ENCODE measurements around the gene FARS2.
A peak's percentile ranks its signal among the peaks of the same experiment; 100 is the strongest.

FARS2 gene

DNA sequence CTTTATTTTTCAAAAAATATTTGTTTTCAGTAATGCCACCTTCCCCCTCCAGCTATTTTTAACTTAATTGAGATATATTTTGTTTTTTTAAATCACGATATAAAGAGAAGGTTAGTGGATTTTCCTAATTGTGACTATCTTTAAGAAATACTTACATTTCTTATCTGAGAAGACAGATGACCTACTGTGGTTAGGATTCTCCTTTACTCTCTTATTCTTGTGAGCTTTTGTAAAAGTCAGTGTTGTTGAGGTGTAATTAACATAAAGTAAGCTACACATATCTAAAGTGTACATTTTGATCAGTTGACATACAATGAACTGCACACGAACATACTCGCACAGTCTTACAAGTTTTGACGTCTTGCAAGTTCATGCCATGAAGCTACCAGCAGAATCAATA is 144.7 kb downstream of the FARS2 start (continued):
- TF ChIP-seq, protein P1, sequence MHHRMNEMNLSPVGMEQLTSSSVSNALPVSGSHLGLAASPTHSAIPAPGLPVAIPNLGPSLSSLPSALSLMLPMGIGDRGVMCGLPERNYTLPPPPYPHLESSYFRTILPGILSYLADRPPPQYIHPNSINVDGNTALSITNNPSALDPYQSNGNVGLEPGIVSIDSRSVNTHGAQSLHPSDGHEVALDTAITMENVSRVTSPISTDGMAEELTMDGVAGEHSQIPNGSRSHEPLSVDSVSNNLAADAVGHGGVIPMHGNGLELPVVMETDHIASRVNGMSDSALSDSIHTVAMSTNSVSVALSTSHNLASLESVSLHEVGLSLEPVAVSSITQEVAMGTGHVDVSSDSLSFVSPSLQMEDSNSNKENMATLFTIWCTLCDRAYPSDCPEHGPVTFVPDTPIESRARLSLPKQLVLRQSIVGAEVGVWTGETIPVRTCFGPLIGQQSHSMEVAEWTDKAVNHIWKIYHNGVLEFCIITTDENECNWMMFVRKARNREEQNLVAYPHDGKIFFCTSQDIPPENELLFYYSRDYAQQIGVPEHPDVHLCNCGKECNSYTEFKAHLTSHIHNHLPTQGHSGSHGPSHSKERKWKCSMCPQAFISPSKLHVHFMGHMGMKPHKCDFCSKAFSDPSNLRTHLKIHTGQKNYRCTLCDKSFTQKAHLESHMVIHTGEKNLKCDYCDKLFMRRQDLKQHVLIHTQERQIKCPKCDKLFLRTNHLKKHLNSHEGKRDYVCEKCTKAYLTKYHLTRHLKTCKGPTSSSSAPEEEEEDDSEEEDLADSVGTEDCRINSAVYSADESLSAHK (tag by site-specific recombination; IDR thresholded peaks at IDR 0.05): no peak
- TF ChIP-seq ZNF157 (tag by site-specific recombination; IDR thresholded peaks at IDR 0.05): no peak

DNA sequence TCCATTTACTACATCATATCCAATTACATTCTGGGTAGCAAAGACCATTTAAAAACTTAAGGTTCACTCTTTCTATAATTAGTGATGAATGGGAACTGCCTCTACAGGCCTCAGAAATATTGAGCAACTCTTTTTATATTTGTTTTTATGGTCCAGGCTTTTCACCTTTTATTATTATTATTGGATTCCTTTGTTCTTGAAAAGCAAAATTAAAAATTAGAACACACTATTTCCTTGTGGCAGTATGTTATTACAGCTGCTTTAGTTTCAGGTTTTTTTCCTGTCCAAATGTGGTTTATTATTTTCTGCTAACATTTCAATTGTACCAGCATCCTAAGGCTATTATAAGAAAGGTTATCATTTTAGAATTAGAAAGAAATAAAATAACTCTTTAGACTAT is 150.1 kb downstream of the FARS2 start:
- POLR2A ChIA-PET: no interaction called here
- Histone ChIP-seq H3K9me3 (ENCODE audit: control insufficient read depth, insufficient read depth, low read depth, low read length) (no peaks in the 10 kb centered on the region), H3K4me3 (ENCODE audit: low read depth, low read length) (no peak overlapping the region), H3K4me1 (ENCODE audit: control insufficient read depth, insufficient read depth, low read length) (peaks cover 2% of the 10 kb centered on the region; the same call in 1 of the 2 replicates), H3K36me3 (ENCODE audit: control insufficient read depth in 2 of 2, insufficient read depth in 1 of 2, low read length in 2 of 2) (no peaks in the 10 kb centered on the region), H3K27ac (ENCODE audit: extremely low read depth, low read depth, low read length) (no peak overlapping the region)
- TF ChIP-seq ZNF175 (tag by site-specific recombination; IDR thresholded peaks at IDR 0.05): no peak
- TF ChIP-seq, protein P2, sequence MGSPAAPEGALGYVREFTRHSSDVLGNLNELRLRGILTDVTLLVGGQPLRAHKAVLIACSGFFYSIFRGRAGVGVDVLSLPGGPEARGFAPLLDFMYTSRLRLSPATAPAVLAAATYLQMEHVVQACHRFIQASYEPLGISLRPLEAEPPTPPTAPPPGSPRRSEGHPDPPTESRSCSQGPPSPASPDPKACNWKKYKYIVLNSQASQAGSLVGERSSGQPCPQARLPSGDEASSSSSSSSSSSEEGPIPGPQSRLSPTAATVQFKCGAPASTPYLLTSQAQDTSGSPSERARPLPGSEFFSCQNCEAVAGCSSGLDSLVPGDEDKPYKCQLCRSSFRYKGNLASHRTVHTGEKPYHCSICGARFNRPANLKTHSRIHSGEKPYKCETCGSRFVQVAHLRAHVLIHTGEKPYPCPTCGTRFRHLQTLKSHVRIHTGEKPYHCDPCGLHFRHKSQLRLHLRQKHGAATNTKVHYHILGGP (tag by site-specific recombination; IDR thresholded peaks at IDR 0.05): 0 out of 2 replicates have a peak, but pooled peaks have one; percentile 10
- TF ChIP-seq ZNF600 (tag by site-specific recombination; IDR thresholded peaks at IDR 0.05): no peak
- TF ChIP-seq ZNF830 (tag by site-specific recombination; IDR thresholded peaks at IDR 0.05; ENCODE audit: low read depth): no peak
- no peak for TF ChIP-seq ZNF664 (tag by site-specific recombination; IDR thresholded peaks at IDR 0.05)
- TF ChIP-seq, protein P3, sequence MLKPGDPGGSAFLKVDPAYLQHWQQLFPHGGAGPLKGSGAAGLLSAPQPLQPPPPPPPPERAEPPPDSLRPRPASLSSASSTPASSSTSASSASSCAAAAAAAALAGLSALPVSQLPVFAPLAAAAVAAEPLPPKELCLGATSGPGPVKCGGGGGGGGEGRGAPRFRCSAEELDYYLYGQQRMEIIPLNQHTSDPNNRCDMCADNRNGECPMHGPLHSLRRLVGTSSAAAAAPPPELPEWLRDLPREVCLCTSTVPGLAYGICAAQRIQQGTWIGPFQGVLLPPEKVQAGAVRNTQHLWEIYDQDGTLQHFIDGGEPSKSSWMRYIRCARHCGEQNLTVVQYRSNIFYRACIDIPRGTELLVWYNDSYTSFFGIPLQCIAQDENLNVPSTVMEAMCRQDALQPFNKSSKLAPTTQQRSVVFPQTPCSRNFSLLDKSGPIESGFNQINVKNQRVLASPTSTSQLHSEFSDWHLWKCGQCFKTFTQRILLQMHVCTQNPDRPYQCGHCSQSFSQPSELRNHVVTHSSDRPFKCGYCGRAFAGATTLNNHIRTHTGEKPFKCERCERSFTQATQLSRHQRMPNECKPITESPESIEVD (tag by site-specific recombination; IDR thresholded peaks at IDR 0.05): peak; percentile 61
- peak; percentile 45; the same call in 1 of the 2 replicates for TF ChIP-seq OSR2 (tag by site-specific recombination; IDR thresholded peaks at IDR 0.05)
- no peak for TF ChIP-seq BCL11B (tag by site-specific recombination; IDR thresholded peaks at IDR 0.05; ENCODE audit: low read depth)
- no peak for TF ChIP-seq ZNF23 (tag by site-specific recombination; IDR thresholded peaks at IDR 0.05; ENCODE audit: borderline replicate concordance)
- TF ChIP-seq, protein P4, sequence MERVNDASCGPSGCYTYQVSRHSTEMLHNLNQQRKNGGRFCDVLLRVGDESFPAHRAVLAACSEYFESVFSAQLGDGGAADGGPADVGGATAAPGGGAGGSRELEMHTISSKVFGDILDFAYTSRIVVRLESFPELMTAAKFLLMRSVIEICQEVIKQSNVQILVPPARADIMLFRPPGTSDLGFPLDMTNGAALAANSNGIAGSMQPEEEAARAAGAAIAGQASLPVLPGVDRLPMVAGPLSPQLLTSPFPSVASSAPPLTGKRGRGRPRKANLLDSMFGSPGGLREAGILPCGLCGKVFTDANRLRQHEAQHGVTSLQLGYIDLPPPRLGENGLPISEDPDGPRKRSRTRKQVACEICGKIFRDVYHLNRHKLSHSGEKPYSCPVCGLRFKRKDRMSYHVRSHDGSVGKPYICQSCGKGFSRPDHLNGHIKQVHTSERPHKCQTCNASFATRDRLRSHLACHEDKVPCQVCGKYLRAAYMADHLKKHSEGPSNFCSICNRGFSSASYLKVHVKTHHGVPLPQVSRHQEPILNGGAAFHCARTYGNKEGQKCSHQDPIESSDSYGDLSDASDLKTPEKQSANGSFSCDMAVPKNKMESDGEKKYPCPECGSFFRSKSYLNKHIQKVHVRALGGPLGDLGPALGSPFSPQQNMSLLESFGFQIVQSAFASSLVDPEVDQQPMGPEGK (tag by site-specific recombination; IDR thresholded peaks at IDR 0.05): no peak
- CTCF ChIA-PET: interaction anchor here (1.0 kb wide), 1 partner anchor 9 kb away, joined by 4 read pairs; no protein-coding TSS in a partner anchor

DNA sequence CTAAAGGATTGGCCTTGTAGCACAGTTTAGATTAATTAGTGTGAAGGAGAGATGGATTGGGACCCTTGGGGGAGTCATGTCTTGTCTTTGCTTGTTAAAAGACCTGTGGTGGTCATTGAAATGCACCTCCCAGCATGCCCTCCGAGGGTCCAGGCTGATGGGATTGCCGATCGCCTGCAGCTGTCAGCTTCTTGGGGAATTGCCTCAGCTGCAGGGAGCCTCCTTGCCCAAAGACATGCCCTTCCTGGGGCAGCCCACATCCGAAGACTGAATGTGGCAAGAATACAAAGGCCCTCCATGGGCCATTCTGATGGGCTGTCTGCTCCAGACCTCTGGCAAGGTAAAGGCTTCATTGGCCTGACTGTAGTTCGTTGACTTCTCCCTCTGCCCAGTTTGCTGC is 150.7 kb downstream of the FARS2 start:
- H3K4me3 ChIP-seq (ENCODE audit: low read depth, low read length): no peak overlapping the region
- peaks cover 2% of the 10 kb centered on the region; the same call in 1 of the 2 replicates for H3K4me1 ChIP-seq (ENCODE audit: control insufficient read depth, insufficient read depth, low read length)
- no peak overlapping the region for H3K27ac ChIP-seq (ENCODE audit: extremely low read depth, low read depth, low read length)
- H3K36me3 ChIP-seq (ENCODE audit: control insufficient read depth in 2 of 2, insufficient read depth in 1 of 2, low read length in 2 of 2): no peaks in the 10 kb centered on the region
- H3K9me3 ChIP-seq (ENCODE audit: control insufficient read depth, insufficient read depth, low read depth, low read length): no peaks in the 10 kb centered on the region
- ChIA-PET POLR2A (no interaction called here), CTCF (no interaction called here)
- TF ChIP-seq, protein P5, sequence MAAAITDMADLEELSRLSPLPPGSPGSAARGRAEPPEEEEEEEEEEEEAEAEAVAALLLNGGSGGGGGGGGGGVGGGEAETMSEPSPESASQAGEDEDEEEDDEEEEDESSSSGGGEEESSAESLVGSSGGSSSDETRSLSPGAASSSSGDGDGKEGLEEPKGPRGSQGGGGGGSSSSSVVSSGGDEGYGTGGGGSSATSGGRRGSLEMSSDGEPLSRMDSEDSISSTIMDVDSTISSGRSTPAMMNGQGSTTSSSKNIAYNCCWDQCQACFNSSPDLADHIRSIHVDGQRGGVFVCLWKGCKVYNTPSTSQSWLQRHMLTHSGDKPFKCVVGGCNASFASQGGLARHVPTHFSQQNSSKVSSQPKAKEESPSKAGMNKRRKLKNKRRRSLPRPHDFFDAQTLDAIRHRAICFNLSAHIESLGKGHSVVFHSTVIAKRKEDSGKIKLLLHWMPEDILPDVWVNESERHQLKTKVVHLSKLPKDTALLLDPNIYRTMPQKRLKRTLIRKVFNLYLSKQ (tag by site-specific recombination; IDR thresholded peaks at IDR 0.05; ENCODE audit: borderline replicate concordance): no peak
